Measurements from ENCODE around the gene FER. TPM values are rescaled to one million over a fixed set of nuclear protein-coding genes. Genes with fewer than 3 reads are reported as not detected.

FER gene
- total and polyA plus RNA-seq, 10 of the 15 experiments (the other 5 are each of a cell fraction or from before 2014, with no cell fraction given): 4.4 to 19.1 (median 9.6) TPM

DNA sequence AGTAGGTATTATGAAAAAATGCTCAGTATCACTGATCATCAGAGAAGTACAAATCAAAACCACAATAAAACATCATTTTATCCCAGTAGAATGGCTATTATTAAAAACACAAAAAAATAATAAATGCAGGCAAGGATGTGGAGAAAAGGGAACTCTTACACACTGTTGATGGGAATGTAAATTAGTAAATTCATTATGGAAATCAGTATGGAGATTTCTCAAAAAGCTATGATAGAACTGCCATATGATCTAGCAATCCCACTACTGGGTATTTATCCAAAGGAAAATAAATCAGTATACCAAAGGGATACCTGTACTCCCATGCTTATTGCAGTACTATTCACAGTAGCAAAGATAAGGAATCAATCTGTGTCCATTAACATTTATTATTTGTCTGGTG, 209.6 kb downstream of the FER start (continued):
- TF ChIP-seq, protein P1, sequence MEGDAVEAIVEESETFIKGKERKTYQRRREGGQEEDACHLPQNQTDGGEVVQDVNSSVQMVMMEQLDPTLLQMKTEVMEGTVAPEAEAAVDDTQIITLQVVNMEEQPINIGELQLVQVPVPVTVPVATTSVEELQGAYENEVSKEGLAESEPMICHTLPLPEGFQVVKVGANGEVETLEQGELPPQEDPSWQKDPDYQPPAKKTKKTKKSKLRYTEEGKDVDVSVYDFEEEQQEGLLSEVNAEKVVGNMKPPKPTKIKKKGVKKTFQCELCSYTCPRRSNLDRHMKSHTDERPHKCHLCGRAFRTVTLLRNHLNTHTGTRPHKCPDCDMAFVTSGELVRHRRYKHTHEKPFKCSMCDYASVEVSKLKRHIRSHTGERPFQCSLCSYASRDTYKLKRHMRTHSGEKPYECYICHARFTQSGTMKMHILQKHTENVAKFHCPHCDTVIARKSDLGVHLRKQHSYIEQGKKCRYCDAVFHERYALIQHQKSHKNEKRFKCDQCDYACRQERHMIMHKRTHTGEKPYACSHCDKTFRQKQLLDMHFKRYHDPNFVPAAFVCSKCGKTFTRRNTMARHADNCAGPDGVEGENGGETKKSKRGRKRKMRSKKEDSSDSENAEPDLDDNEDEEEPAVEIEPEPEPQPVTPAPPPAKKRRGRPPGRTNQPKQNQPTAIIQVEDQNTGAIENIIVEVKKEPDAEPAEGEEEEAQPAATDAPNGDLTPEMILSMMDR (IDR thresholded peaks at IDR 0.05 in 2 of 3, conservative IDR thresholded peaks at IDR 0.05 in 1 of 3; ENCODE audit: control insufficient read depth in 2 of 3, extremely low read depth in 1 of 3, insufficient read depth in 1 of 3, low read depth in 3 of 3, low read length in 3 of 3): no peak

DNA sequence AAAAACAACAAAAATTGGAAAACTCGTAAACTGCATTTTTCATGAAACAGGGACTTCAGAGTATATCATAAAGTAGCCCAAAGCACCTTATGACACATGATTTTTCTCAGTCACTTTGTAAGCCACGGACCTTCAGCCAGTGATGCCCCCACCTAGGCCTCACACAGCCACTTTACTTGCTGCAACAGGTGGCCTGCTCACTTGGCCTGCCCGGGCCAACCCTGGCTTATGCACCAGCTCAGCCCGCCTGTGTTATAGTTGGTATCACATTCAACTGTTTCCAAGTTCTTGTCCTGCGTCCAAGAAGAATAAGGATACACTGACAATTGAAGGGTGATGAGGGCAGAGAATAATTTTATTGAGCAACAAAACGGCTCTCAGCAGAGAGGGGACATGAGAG, 219.2 kb downstream of the FER start:
- ATAC-seq: no peak
- CTCF ChIA-PET: no interaction called here
- intact Hi-C loops (cut with micrococcal nuclease; ENCODE audit: unreplicated experiment) (no loop called here), in situ Hi-C loops (cut with MboI) (no loop called here)
- Histone ChIP-seq H3K27me3 (replicated peaks in 1 of 2; ENCODE audit: control insufficient read depth in 2 of 2, insufficient read depth in 2 of 2, low read length in 1 of 2) (no peaks in the 10 kb centered on the region), H3K27ac (ENCODE audit: control insufficient read depth, insufficient read depth) (no peak overlapping the region), H4K20me1 (ENCODE audit: control insufficient read depth, insufficient read depth) (no peaks in the 10 kb centered on the region), H3K4me1 (ENCODE audit: control insufficient read depth, insufficient read depth, low read length) (no peaks in the 10 kb centered on the region), H3K4me3 (no peak overlapping the region), H3K36me3 (ENCODE audit: control insufficient read depth in 2 of 2, insufficient read depth in 2 of 2, low read length in 1 of 2) (no peaks in the 10 kb centered on the region), H3K4me2 (ENCODE audit: control insufficient read depth, insufficient read depth) (no peak overlapping the region), H3K79me2 (ENCODE audit: control insufficient read depth, insufficient read depth, low read length) (no peaks in the 10 kb centered on the region), H3K9ac (ENCODE audit: control insufficient read depth, insufficient read depth, low read length) (no peak overlapping the region), H2AFZ (ENCODE audit: control insufficient read depth, low read depth, low read length) (no peak overlapping the region), H3K9me3 (replicated peaks; ENCODE audit: control insufficient read depth, insufficient read depth, low read length) (peaks cover 2% of the 10 kb centered on the region; the same call in 1 of the 3 replicates)
- no TSS peak for BruUV-seq (replicated peaks)
- SMC1A ChIA-PET (ENCODE audit: uncharacterized antibody, unreplicated experiment): no interaction called here
- POLR2A ChIA-PET: interaction anchor here (0.6 to 0.7 kb wide), 2 partner anchors 10 to 12 kb away, joined by 5 to 6 read pairs; no protein-coding TSS in a partner anchor
- no peak for FAIRE-seq
- RAD21 ChIA-PET (ENCODE audit: unreplicated experiment): no interaction called here
- WGBS (ENCODE audit: insufficient coverage, insufficient replicate concordance, low lambda C conversion rate, missing lambda C conversion rate): 88% methylated on average over 6 of the region's 6 CpGs
- DNase-seq (ENCODE audit: low read depth, low spot score): no peak
- TF ChIP-seq RCOR1 (conservative IDR thresholded peaks at IDR 0.05; ENCODE audit: low read depth, low read length) (no peak), PAX8 (IDR thresholded peaks at IDR 0.05) (no peak), IKZF2 (IDR thresholded peaks at IDR 0.05) (no peak), TBL1XR1 (IDR thresholded peaks at IDR 0.05; ENCODE audit: low read depth, low read length) (no peak), POLR2AphosphoS2 (IDR thresholded peaks at IDR 0.05; ENCODE audit: low read depth, low read length) (no peak), SP1 (IDR thresholded peaks at IDR 0.05; ENCODE audit: low read depth, low read length) (no peak), STAT3 (IDR thresholded peaks at IDR 0.05; ENCODE audit: low read depth, low read length) (no peak), TCF7 (IDR thresholded peaks at IDR 0.05; ENCODE audit: borderline replicate concordance) (no peak), POU2F2 (IDR thresholded peaks at IDR 0.05; ENCODE audit: borderline replicate concordance, low read depth, low read length) (no peak), BMI1 (IDR thresholded peaks at IDR 0.05; ENCODE audit: borderline replicate concordance) (no peak)
- TF ChIP-seq, protein P2, sequence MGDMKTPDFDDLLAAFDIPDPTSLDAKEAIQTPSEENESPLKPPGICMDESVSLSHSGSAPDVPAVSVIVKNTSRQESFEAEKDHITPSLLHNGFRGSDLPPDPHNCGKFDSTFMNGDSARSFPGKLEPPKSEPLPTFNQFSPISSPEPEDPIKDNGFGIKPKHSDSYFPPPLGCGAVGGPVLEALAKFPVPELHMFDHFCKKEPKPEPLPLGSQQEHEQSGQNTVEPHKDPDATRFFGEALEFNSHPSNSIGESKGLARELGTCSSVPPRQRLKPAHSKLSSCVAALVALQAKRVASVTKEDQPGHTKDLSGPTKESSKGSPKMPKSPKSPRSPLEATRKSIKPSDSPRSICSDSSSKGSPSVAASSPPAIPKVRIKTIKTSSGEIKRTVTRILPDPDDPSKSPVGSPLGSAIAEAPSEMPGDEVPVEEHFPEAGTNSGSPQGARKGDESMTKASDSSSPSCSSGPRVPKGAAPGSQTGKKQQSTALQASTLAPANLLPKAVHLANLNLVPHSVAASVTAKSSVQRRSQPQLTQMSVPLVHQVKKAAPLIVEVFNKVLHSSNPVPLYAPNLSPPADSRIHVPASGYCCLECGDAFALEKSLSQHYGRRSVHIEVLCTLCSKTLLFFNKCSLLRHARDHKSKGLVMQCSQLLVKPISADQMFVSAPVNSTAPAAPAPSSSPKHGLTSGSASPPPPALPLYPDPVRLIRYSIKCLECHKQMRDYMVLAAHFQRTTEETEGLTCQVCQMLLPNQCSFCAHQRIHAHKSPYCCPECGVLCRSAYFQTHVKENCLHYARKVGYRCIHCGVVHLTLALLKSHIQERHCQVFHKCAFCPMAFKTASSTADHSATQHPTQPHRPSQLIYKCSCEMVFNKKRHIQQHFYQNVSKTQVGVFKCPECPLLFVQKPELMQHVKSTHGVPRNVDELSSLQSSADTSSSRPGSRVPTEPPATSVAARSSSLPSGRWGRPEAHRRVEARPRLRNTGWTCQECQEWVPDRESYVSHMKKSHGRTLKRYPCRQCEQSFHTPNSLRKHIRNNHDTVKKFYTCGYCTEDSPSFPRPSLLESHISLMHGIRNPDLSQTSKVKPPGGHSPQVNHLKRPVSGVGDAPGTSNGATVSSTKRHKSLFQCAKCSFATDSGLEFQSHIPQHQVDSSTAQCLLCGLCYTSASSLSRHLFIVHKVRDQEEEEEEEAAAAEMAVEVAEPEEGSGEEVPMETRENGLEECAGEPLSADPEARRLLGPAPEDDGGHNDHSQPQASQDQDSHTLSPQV (IDR thresholded peaks at IDR 0.05): no peak
- TF ChIP-seq, protein P3, sequence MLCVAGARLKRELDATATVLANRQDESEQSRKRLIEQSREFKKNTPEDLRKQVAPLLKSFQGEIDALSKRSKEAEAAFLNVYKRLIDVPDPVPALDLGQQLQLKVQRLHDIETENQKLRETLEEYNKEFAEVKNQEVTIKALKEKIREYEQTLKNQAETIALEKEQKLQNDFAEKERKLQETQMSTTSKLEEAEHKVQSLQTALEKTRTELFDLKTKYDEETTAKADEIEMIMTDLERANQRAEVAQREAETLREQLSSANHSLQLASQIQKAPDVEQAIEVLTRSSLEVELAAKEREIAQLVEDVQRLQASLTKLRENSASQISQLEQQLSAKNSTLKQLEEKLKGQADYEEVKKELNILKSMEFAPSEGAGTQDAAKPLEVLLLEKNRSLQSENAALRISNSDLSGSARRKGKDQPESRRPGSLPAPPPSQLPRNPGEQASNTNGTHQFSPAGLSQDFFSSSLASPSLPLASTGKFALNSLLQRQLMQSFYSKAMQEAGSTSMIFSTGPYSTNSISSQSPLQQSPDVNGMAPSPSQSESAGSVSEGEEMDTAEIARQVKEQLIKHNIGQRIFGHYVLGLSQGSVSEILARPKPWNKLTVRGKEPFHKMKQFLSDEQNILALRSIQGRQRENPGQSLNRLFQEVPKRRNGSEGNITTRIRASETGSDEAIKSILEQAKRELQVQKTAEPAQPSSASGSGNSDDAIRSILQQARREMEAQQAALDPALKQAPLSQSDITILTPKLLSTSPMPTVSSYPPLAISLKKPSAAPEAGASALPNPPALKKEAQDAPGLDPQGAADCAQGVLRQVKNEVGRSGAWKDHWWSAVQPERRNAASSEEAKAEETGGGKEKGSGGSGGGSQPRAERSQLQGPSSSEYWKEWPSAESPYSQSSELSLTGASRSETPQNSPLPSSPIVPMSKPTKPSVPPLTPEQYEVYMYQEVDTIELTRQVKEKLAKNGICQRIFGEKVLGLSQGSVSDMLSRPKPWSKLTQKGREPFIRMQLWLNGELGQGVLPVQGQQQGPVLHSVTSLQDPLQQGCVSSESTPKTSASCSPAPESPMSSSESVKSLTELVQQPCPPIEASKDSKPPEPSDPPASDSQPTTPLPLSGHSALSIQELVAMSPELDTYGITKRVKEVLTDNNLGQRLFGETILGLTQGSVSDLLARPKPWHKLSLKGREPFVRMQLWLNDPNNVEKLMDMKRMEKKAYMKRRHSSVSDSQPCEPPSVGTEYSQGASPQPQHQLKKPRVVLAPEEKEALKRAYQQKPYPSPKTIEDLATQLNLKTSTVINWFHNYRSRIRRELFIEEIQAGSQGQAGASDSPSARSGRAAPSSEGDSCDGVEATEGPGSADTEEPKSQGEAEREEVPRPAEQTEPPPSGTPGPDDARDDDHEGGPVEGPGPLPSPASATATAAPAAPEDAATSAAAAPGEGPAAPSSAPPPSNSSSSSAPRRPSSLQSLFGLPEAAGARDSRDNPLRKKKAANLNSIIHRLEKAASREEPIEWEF (IDR thresholded peaks at IDR 0.05; ENCODE audit: insufficient replicate concordance, low read depth, low read length): no peak
